Skeletal muscle cell (primary cell): ENCODE measurements around the gene OVOL2.
A peak's percentile ranks its signal among the peaks of the same experiment; 100 is the strongest.

Source experiments
- DNase-seq: peaks from one replicate; pipeline ENCODE4 v3.0.0-alpha.2; 2010; ENCODE audit warnings: low read depth
- H3K4me3 ChIP-seq: 2 replicates; pipeline ENCODE4 v1.5.1; 2011; ENCODE audit warnings: low read depth, mild to moderate bottlenecking, control low read depth, low read length, moderate library complexity

OVOL2 gene

DNA sequence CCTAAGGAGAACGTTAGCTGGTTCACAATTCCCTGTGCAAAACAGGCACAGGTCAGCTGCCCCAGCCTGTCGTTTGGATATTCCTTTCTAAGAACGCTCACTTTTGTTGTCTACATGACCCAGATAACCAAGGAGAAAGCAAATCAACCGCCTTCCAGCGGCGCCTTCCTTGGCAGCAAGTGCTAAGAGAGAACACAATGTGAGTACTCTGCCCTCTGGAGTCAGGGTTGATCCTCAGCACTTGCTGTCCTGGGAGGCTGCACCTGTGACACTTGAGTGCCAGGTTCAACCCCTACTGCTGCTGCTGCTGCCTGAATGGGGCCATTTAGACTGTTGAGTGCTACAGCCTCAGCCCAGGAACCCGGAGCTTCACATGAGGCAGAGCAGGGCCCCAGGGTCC lies 36.8 kb downstream of the OVOL2 start:
- no peak for DNase-seq
- no peak overlapping the region for H3K4me3 ChIP-seq

DNA sequence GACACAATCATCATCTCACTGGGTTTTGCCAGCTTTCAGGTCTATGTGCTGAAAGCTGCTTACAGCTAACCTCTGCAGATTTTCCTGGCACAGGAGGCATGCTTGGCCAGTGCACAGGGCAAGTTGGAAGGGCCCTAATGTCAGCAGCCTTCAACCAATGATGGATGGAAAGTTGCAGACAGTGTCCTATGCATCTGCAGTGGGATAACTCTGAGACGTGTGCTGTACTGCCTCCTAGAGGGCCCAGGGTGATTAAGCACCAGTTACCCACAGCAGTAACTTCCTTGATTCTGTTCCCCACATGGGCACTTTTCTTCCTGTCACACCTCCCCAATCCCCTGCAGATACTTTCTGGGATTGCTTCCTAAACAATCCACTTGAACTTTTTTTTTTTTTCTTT lies 38.6 kb downstream of the OVOL2 start:
- H3K4me3 ChIP-seq, result no peak overlapping the region
- DNase-seq, result no peak

DNA sequence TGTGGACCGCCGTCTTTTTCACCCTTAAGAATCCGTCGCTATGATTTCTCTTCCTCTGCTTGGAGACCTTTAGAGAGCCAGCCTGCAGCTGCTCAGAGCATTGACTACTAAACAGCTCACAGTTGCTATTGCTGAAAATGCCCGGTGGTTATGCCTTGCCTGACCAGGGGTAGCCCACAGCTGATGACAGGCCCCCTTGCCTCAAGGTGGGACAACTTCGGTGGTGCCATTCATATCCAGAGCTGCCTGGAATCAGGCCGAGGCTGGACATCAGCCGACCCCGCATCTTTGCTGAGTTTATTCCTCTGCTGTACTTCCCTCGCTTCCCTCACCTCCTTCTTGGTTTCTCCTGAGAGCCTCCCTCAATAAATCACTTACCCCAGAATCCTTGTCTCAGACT lies 39.6 kb downstream of the OVOL2 start:
- no peak for DNase-seq
- no peak overlapping the region for H3K4me3 ChIP-seq

DNA sequence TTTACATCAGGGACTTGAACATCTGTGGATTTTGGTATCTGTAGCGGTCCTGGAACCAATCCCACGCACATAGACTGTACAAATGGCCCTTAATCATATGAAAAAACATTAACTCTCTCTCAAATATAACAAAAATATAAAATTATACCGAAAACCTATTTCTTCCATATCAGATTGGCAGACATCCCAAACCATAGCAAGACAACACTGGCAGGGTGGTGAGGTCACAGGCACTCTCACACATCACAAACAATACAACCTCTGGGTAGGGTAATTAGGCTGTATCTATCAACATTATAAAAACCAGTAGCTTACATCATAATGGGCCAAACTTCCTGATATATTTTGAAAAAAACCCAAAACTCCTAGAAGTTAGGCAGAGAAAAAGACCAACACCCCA lies 40.9 kb downstream of the OVOL2 start:
- no peak overlapping the region for H3K4me3 ChIP-seq
- DNase-seq, result no peak

DNA sequence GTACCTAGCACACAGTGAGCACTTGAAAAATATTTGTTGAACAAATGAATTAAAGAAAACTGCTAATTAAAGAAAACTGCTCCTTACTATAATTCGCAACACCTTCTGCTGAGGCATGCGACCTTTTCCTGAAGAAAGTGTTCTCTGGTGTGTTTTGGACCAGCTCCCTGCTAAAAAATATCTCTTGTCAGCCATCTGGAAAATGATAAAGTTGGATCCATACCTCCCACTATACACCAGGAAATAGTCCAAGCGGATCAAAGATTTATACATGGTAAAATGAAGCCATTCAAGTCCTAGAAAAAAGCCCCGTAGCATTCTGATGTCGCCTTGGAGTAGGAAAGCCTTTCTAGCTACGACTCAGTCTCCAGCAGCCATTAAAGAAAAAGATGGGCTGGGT lies 43.3 kb downstream of the OVOL2 start:
- DNase-seq, result no peak
- no peak overlapping the region for H3K4me3 ChIP-seq

DNA sequence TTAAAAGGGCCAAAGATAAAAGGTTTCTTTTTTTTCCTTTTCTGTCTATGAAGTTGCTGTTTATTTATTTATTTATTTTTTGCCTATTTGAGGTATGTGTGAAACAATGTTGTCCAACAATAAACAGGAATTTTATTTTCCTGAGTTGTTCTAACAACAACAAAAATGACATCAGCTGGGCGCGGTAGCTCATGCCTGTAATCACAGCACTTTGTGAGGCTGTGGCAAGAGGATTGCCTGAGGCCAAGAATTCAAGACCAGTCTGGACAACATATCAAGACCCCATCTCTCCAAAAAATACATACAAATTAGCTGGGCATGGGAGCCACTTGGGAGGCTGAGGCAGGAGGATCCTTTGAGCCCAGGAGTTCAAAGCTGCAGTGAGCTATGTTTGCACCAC lies 44.8 kb downstream of the OVOL2 start:
- no peak overlapping the region for H3K4me3 ChIP-seq
- DNase-seq, result no peak

DNA sequence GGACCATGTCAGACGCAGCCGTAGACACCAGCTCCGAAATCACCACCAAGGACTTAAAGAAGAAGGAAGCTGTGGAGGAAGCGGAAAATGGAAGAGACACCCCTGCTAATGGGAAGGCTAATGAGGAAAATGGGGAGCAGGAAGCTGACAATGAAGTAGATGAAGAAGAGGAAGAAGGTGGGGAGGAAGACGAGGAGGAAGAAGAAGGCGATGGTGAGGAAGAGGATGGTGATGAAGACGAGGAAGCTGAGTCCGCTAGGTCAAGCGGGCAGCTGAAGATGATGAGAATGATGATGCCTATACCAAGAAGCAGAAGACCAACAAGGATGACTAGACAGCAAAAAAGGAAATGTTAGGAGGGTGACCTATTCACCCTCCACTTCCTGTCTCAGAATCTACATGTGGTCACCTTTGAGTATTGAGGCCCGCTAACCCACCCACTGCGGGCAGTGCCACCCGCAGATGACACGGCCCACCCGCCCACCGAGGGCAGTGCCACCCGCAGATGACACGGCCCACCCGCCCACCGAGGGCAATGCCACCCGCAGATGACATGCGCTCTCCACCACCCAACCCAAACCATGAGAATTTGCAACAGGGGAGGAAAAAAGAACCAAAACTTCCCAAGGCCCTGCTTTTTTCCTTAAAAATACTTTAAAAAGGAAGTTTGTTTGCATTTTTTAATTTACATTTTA lies 45.6 kb downstream of the OVOL2 start:
- H3K4me3 ChIP-seq, result no peak overlapping the region
- DNase-seq, result no peak

DNA sequence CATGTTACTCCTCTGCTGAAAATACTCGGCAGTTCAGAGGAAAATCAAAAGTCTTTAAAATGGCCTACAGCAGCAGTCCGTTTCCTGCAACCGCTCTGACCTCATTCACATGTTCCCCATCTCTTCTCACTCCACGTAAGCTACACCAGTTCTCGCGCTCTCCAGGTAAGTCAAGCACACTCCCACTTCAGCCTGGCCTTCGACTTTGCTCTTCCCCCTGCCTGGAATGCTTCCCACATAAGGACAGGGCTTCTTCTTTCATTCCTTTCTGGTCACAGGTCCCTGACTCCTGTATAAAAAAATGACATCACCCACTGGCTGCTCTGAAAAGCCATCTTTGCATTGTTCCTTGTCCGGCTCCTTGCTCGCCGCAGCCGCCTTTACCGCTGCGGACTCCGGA lies 46.2 kb downstream of the OVOL2 start:
- no peak overlapping the region for H3K4me3 ChIP-seq
- no peak for DNase-seq

DNA sequence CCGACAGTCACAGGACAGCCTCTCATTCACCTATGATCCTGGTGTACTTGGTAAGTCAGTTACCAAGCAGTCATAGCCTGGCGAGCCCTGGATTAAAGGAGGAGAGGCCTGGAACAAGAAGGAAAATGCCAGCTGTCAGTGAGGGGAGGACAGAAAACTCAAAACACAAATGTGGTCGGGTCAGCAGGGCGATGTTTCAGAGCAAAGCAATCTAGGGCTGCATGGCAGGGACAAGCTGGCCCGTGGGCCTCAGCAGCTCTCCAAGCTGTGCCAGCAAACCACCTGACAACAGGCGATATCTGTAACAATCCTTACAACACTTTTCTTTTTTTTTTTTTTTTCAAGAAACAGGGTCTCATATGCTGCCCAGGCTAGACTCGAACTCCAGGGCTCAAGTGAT lies 48.6 kb downstream of the OVOL2 start:
- no peak for DNase-seq
- no peak overlapping the region for H3K4me3 ChIP-seq

DNA sequence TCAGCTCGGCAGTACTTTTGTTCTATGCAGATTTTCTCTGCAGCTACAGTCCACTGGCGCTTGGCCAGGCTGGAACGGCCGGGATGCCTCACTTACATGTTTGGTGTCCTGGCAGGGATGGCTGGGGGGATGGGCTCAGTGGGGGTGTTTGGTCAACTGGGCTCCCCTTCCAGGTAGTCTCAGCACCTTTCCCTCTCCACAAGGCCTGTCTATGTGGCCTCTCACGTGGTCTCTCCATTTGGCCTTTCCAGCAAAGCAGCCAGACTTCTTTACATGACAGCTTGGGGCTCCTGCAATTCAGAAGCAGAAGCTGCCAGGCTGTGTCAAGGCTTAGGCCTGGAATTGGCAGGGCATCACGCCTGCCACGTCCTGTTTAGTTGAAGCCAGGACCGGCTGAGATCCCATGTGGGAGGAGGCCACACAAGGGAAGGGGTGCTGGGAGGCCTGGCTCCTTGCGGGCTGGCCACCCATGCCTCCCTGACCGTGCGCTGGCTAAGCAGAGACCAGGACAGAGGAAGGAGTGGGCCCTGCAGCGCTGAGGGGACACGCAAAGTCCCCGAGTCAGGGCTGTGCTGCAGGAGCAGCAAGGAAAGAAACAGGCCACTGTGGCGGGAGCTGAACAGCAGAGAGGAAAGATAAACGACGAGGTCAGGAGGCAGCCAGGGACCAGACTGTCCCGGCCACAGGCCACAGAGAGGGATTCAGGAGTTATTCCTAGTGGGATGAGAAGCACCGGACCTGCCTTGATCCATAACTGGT lies 50.0 kb downstream of the OVOL2 start:
- H3K4me3 ChIP-seq, result no peak overlapping the region
- no peak for DNase-seq

DNA sequence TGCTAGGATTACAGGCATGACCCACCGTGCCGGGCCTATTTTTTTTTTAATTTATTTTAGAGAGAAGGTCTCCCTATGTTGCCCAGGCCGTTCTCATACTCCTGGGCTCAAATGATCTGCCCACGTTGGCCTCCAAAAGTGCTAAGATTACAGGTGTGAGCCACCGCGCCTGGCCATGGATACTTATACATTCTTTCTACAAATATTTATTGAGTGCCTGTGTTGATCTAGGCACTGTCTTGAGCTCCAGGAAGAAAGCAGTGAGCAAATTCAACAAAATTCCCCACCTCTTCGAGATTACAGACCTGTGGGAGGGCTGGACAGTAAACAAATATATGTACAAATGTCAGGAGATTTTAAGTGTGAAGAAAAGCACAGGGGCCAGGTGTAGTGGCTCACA lies 51.0 kb downstream of the OVOL2 start:
- no peak overlapping the region for H3K4me3 ChIP-seq
- no peak for DNase-seq

DNA sequence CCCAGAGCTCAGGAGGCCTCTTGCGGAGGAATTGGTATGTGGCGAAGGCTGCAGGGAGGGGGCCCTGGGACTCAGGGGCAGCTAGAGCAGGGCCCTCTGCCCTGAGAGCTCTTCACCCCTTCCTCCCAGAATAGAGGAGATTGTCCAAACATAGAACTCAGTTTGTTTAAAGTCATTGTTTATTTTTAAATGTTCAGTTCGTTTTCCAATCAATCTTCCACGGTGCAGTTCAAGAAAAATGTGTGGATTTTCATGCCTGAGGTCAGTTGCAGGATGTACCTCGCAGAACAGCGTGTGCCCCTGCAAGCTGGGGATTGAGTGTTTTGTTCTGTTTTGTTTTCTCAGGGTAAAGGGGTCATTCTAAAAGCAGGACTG lies 51.7 kb downstream of the OVOL2 start:
- no peak for DNase-seq
- no peak overlapping the region for H3K4me3 ChIP-seq

DNA sequence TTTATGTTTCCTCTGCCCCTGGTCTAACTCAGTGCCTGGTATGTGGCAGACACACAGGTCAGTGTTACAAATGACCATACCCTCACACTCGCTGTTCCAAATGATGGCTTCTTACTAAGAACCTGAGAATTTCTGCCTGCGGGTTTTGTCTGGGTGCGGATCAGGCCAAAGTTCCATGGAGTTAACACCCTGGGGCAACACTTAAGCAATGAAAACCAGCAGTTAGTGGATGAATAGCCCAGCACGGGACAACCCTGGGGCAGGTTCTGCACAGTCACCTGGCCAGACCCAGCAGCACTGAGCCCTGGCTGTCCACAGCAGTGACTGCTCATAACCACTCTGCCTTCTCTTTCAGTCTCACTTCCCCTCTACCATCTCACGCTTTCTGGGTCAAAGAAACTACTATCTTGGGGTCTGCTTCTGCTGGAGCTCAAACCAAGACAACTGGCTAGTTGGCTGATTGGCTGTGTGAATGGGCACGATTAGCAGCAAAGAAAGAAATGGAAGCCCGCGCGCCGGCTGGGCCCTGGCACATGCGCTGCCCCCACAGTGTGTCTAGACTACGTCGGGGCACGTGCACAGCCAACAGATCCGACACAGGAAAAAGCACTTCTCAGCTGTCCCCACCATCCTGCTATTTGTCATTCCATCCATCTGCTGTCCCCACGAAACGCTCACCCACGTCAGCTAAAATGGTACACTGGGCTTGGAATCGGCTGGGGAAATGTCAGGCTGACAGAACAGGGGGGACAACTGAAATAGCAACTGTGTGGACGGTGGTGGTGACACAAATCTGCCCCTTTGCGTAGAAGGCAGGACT lies 52.3 kb downstream of the OVOL2 start:
- DNase-seq, result no peak
- H3K4me3 ChIP-seq, result no peak overlapping the region

DNA sequence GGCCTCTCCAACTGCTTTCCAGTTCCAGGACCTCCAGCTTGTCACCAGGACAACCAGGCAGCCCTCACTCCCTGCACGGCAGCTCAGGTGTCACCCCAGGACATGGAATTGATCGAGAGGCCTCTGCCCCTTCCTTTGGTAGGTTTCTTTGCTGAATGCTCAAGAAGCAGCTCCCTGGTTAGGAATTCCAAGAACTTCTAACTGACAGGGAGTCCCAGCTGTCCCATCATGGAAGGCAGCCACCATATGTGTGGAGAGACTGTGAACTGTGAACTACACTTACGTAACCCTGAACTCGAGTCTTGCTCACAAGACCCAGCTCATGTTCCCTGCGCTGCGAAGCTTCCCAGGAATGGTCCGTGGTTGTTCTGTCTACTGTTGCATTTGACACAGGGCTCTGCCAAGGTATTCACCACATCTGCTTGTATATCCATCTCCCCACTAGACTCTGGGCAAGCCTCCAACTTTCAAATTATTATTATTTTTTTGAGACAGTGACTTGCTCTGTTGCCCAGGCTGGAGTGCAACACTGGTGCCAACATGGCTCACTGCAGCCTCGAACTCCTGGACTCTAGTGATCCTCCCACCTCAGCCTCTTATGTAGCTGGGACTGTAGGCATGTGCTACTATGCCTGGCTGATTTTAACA lies 53.2 kb downstream of the OVOL2 start:
- no peak overlapping the region for H3K4me3 ChIP-seq
- DNase-seq, result peak; percentile 62

DNA sequence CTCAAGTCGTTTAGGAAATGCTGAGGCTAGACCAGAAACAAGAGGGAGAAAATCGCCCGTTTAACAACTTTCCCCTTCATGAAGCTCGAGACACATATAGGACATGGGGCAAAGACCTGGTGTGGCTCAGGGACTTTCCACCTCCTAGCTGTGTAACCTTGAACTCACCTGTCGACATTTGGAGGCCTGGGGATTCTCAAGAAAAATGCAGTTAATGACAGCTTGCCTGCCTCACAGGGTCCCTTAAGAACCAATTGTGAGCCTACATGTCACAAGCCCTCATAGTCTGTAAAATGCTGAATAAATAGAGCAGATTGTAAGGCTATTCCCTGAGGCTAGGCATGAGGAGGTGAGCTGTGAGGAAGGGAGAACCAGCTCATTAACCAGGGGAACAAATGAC lies 53.8 kb downstream of the OVOL2 start:
- no peak overlapping the region for H3K4me3 ChIP-seq
- no peak for DNase-seq

DNA sequence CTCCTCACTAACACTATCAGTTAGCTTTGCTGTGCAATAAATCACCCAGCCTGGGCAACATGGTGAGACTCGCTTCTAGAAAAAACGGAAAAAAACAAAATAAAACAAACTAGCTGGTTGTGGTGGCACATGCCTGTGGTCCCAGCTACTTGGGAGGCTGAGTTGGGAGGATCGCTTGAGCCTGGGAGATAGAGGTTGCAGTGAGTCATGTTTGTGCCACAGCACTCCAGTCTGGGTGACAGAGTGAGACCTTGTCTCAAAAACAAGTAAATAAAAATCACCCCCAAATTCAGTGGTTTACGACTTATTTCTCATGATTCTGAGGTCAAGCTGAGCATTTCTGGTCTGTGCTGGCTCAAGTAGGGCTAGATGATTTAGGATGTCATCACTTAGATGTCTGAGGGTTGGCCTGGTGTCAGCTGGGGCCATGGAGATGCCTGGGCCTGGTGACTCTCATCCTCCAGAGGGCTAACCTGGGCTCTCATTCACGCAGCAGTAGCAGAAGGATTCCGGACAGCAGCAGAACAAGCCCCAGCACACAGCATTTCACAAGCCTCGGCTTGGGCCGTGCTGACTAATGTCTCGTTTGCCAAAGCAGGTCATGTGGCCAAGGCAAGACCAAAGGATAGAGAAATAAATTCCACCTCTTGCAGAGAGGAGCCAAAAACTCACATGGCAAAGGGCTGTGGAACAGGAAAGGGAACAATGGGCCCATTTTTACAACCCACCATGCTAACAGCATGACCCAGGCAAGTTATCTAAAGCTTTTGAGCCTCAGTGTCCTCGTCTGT lies 56.4 kb downstream of the OVOL2 start:
- H3K4me3 ChIP-seq, result no peak overlapping the region
- DNase-seq, result peak; percentile 67

DNA sequence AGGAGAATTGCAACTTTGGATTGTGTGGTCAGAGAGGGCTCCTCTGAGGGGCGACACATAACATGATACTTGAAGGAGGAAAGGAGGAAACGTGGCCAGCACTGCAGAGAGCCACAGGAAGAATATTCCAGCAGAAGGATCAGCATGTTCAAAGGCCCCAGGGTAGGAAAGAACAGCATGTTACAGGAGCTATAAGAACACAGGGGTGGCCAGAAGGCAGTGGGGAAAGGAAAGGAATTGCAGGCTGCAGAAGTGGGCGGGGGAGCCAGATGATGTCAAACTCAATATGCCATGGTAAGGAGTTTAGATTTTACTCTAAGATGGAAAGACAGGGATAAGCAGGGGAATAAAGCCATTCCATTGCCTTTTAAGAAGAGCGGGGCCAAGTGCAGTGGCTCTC lies 58.1 kb downstream of the OVOL2 start:
- H3K4me3 ChIP-seq, result no peak overlapping the region
- DNase-seq, result no peak

DNA sequence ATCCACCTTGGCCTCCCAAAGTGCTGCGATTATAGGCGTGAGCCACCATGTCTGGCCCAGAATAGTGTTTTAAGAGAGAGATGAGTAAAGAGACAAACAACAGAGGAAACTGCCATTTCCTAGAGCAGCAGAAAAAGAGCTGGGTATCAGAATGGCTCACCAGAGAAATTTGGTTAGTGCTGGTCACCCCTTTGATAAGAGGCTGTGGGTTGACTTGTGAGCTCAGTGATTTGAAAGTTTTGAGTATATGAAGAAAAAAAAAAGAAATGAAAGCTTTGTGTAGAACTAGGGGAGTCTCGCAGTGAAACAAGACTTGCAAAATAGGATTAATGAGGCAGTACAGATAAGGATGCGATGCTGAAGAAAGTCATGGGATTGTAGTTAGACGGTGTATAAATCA lies 59.3 kb downstream of the OVOL2 start:
- no peak overlapping the region for H3K4me3 ChIP-seq
- no peak for DNase-seq
